ENCODE results near the gene CRYGN. TPM values are rescaled to one million over a fixed set of nuclear protein-coding genes. Genes with fewer than 3 reads are reported as not detected.

The CRYGN gene
- total and polyA plus RNA-seq, 2 of the 13 experiments (the other 11 are each of a cell fraction or from before 2014, with no cell fraction given): 0.11 TPM; not detected in 1

DNA sequence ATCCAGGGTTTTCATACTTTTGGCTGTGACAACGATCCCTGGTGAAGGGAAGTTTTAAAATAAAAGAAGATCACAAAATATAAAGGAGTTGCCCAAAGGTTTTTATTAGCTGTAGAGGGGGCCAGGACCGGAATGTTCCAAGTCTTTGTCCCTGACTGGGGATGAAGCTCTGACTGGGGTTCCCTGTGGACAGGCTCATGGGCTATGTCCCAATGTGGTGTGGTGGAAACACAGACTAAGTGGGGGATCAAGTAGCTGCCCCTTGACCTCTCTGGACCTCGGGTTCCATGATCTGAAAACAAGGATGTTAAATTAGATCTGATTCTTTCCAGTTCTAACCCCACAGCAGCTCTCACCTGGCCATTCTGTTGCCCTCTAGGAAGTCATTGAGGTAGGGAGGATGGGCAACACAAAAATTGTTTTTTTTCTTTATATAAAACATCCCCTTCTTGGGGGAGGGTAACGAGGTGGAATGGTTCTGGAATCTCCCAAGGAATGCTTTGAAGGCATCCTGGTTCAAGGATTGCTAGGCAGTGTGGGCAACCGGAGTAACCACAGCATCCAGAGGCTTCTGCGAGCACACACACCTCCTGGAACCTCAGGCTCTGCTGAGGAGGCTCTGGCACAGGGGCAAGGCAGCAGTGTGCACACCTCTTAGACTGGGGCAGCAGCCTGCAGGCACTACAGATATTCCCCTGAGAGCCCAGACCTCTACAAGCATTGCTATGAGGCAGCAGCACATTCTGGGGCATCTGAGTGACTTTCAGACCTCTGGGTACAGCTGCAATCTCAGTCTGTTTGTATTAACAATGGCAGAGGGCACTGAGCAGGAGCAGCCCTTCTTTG, 21.4 kb upstream of the CRYGN start:
- Histone ChIP-seq H3K36me3 (replicated peaks in 1 of 2; ENCODE audit: control insufficient read depth in 1 of 2, insufficient read depth in 2 of 2, low read length in 2 of 2) (peaks cover 1 to 10% of the 10 kb centered on the region in 2 experiments; a peak in 4 of 5 replicates), H3K27ac (ENCODE audit: extremely low read length, insufficient read depth, low read length) (no peak overlapping the region), H3K27me3 (ENCODE audit: control insufficient read depth in 1 of 2, insufficient read depth in 2 of 2, low read length in 2 of 2) (peaks cover 0 to 23% of the 10 kb centered on the region in 2 experiments; a peak in 2 of 5 replicates), H3K4me3 (replicated peaks in 1 of 3; ENCODE audit: insufficient read depth in 1 of 3, low read depth in 2 of 3, low read length in 3 of 3) (no peak overlapping the region), H3K4me1 (ENCODE audit: insufficient read depth, low read length) (peaks cover 19% of the 10 kb centered on the region), H3K4me2 (ENCODE audit: low read depth, low read length) (no peak overlapping the region), H3K9ac (ENCODE audit: insufficient read depth, low read depth, low read length) (no peak overlapping the region), H2AFZ (ENCODE audit: low read length) (no peak overlapping the region), H3K9me3 (ENCODE audit: low read length) (peaks cover 16% of the 10 kb centered on the region), H4K20me1 (ENCODE audit: insufficient read depth, low read length) (no peaks in the 10 kb centered on the region), H3K79me2 (ENCODE audit: insufficient read depth, low read length) (no peaks in the 10 kb centered on the region)
- 79% methylated on average over 6 of the region's 6 CpGs for WGBS (ENCODE audit: low lambda C conversion rate)
- CTCF ChIA-PET (ENCODE audit: low intra/inter-chr PET ratio, low total read pairs): no interaction called here
- FAIRE-seq (no peak), ATAC-seq (no peak), DNase-seq (ENCODE audit: low spot score) (no peak)
- in situ Hi-C loops (cut with HindIII; ENCODE audit: extremely low pct_ligation_motif_present, low pct_unique_long_range_greater_than_20kb): no loop called here
- TF ChIP-seq ARHGAP35 (CRISPR knock-in tag; IDR thresholded peaks at IDR 0.05; ENCODE audit: borderline replicate concordance) (no peak), RFXANK (CRISPR knock-in tag; IDR thresholded peaks at IDR 0.05) (no peak), SALL2 (CRISPR knock-in tag; IDR thresholded peaks at IDR 0.05) (no peak), TBX2 (CRISPR knock-in tag; IDR thresholded peaks at IDR 0.05; ENCODE audit: borderline replicate concordance) (no peak), ZNF629 (CRISPR knock-in tag; conservative IDR thresholded peaks at IDR 0.05) (no peak), FIP1L1 (IDR thresholded peaks at IDR 0.05; ENCODE audit: borderline replicate concordance, insufficient read depth, low read depth, low read length) (no peak)
- TF ChIP-seq, protein P1, sequence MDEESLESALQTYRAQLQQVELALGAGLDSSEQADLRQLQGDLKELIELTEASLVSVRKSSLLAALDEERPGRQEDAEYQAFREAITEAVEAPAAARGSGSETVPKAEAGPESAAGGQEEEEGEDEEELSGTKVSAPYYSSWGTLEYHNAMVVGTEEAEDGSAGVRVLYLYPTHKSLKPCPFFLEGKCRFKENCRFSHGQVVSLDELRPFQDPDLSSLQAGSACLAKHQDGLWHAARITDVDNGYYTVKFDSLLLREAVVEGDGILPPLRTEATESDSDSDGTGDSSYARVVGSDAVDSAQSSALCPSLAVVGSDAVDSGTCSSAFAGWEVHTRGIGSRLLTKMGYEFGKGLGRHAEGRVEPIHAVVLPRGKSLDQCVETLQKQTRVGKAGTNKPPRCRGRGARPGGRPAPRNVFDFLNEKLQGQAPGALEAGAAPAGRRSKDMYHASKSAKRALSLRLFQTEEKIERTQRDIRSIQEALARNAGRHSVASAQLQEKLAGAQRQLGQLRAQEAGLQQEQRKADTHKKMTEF (CRISPR knock-in tag; IDR thresholded peaks at IDR 0.05): no peak
- TF ChIP-seq, protein P2, sequence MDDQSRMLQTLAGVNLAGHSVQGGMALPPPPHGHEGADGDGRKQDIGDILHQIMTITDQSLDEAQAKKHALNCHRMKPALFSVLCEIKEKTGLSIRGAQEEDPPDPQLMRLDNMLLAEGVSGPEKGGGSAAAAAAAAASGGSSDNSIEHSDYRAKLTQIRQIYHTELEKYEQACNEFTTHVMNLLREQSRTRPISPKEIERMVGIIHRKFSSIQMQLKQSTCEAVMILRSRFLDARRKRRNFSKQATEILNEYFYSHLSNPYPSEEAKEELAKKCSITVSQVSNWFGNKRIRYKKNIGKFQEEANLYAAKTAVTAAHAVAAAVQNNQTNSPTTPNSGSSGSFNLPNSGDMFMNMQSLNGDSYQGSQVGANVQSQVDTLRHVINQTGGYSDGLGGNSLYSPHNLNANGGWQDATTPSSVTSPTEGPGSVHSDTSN (CRISPR knock-in tag; IDR thresholded peaks at IDR 0.05; ENCODE audit: borderline replicate concordance): no peak
- TF ChIP-seq, protein P3, sequence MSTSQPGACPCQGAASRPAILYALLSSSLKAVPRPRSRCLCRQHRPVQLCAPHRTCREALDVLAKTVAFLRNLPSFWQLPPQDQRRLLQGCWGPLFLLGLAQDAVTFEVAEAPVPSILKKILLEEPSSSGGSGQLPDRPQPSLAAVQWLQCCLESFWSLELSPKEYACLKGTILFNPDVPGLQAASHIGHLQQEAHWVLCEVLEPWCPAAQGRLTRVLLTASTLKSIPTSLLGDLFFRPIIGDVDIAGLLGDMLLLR (CRISPR knock-in tag; IDR thresholded peaks at IDR 0.05): no peak
- TF ChIP-seq, protein P4, sequence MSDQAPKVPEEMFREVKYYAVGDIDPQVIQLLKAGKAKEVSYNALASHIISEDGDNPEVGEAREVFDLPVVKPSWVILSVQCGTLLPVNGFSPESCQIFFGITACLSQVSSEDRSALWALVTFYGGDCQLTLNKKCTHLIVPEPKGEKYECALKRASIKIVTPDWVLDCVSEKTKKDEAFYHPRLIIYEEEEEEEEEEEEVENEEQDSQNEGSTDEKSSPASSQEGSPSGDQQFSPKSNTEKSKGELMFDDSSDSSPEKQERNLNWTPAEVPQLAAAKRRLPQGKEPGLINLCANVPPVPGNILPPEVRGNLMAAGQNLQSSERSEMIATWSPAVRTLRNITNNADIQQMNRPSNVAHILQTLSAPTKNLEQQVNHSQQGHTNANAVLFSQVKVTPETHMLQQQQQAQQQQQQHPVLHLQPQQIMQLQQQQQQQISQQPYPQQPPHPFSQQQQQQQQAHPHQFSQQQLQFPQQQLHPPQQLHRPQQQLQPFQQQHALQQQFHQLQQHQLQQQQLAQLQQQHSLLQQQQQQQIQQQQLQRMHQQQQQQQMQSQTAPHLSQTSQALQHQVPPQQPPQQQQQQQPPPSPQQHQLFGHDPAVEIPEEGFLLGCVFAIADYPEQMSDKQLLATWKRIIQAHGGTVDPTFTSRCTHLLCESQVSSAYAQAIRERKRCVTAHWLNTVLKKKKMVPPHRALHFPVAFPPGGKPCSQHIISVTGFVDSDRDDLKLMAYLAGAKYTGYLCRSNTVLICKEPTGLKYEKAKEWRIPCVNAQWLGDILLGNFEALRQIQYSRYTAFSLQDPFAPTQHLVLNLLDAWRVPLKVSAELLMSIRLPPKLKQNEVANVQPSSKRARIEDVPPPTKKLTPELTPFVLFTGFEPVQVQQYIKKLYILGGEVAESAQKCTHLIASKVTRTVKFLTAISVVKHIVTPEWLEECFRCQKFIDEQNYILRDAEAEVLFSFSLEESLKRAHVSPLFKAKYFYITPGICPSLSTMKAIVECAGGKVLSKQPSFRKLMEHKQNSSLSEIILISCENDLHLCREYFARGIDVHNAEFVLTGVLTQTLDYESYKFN (CRISPR knock-in tag; conservative IDR thresholded peaks at IDR 0.05): no peak
- POLR2A ChIA-PET: no interaction called here
- intact Hi-C loops (cut with micrococcal nuclease; ENCODE audit: unreplicated experiment): no loop called here
- no TSS peak for BruUV-seq (replicated peaks)
